GM18517 (cell line): Measurements from ENCODE around the gene RBM25.
A peak's percentile ranks its signal among the peaks of the same experiment; 100 is the strongest.
"Not testable (repeated sequence)": the region's sequence is repeated elsewhere in the genome, so short reads cannot be mapped to it uniquely, and the experiment has no call there.

Experiments used
- ATAC-seq: cut with Tn5 transposase; IDR thresholded peaks from one replicate; pipeline ENCODE4 v1.9.1; 2021; ENCODE audit warnings: mild to moderate bottlenecking, moderate library complexity; ENCODE audit not compliant: unreplicated experiment

Gene RBM25

GRCh38 chr14:73058224-73058921 is at the start of gene RBM25:
Gene RBM25, plus strand, starts transcription at chr14:73058534. Its CDS starts 13,108 bp downstream, at chr14:73071642.
- ATAC-seq, result peak; percentile 97

GRCh38 chr14:73011189-73011588 is 47.1 kb upstream of the RBM25 start:
- not testable (repeated sequence) for ATAC-seq

DNA sequence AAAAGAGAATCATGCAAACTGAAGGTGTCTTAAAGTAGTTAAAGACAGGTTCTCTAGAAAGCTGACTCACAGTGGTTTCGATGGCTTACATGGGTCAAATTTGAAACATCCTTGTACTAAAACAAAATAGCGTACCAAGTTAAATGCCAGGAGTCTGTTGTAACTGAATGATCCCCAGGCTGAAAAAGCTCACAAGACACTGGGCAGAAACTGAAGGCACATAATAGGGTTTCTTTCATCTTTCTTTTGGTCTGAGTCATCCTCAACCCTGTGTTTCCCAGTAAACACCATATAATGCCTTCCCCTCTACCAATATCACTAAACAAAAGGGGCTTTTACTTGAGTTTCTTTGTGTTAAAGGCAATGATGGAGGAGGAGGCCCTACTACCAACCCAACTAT is 44.2 kb upstream of the RBM25 start:
- ATAC-seq, result peak; percentile 82

- not testable (repeated sequence) for ATAC-seq
Observed at GRCh38 chr14:73015552-73015951, 42.8 kb upstream of the RBM25 start.

DNA sequence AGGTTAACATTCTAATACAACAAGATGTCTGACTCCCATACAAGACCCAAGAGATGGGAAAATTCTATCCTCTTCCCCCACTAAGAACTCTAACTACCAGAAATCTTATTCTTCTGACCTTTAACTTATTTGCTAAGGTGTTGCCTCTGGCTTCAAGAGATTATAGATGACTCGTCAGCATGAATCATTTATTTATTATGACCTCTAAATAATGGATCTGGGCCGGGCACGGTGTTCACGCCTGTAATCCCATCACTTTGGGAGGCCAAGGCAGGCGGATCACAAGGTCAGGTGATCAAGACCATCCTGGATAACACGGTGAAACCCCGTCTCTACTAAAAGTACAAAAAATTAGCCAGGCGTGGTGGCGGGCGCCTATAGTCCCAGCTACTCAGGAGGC is 42.3 kb upstream of the RBM25 start:
- not testable (repeated sequence) for ATAC-seq

GRCh38 chr14:73022051-73022450 is 36.3 kb upstream of the RBM25 start:
- ATAC-seq, result no peak

GRCh38 chr14:73025544-73025943 is 32.8 kb upstream of the RBM25 start:
- no peak for ATAC-seq

GRCh38 chr14:73026243-73026844 is 32.0 kb upstream of the RBM25 start:
- ATAC-seq, result no peak

- peak; percentile 97 for ATAC-seq
Observed at GRCh38 chr14:73026845-73027542, 31.3 kb upstream of the RBM25 start, which contains the start of gene ZFYVE1. Gene ZFYVE1, minus strand, starts transcription at chr14:73027106. Its CDS starts 2,598 bp downstream, at chr14:73024508.

DNA sequence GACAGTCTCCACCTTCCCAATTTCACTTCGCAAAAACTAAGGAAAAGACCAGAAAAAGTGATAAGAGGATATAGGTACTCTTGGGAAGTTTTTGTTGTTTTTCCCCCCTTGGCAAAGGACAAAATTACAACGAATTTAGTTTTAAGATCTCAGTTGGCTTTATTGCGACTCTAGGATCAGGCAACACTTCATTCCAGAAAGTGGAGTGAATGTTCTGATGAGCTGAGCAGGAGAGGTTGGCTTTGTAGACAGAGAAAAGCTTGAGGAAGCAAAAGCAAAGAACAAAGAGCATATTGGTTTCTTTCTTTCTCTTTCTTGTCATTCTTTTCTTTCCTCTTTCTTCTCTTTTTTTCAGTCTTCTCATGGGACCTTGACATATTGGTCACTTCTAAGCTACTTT is 30.8 kb upstream of the RBM25 start:
- ATAC-seq, result no peak

DNA sequence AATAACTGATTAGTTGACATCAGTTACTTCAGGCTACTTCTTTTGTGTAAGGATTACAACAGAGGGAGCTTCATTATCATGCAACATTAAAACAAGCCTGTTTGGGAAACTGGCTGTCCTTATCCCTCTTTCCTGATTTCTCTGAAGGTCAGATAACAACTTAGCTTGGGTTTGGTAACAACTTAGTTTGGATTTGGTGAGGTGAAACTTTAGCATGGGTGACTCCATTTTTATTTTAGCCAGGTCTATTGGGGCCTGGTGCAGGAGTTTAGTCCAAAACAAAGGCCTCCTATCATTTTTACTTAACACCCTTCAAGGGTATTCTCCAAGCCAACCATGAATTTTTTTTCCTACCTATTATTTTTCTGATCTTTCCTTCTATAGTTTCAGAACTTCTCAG is 30.4 kb upstream of the RBM25 start:
- ATAC-seq, result no peak

- ATAC-seq, result not testable (repeated sequence)
Observed at GRCh38 chr14:73036706-73037450, 21.5 kb upstream of the RBM25 start.

DNA sequence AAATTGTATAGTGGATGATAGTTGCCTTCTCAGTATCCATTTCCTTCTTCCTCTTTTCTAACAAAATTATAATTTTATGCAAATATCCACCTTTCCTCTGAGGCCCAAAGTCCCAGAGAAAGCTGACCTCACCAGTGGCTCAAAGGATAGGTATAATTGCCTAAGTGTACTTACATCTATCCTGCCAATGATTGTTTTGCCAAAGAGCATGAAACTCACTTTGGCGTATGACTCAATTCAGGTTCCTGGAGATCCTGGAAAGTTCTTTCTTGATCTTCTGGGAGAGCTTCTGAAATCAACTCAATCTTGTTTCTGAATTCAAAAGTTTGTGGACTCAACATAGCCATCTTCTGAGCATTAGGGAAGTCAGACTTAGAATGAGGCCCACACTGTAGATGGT is 10.5 kb upstream of the RBM25 start:
- no peak for ATAC-seq

- no peak for ATAC-seq
Observed at GRCh38 chr14:73049428-73049827, 8.9 kb upstream of the RBM25 start.

DNA sequence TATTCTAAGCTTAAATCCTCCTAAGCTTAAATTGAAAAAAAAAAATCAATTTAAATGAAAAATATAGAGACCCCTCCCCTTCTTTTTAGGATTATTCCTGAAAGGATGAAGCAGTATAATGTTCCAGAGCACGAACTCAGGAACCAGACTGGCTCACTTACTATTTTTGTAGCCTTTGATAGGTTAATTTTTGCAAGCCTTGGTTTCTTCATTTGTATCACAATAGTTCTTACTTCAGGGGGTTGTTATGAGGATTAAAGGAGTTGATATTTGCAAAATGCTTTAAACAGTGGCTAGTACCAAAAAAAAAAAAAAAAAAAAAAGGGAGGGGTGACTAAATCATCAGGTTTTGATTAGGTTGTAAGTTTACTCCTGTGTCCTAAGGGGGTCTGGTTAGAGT is 3.1 kb upstream of the RBM25 start:
- no peak for ATAC-seq

- ATAC-seq, result no peak
Observed at GRCh38 chr14:73057944-73058223, 450 bp upstream of the RBM25 start.

DNA sequence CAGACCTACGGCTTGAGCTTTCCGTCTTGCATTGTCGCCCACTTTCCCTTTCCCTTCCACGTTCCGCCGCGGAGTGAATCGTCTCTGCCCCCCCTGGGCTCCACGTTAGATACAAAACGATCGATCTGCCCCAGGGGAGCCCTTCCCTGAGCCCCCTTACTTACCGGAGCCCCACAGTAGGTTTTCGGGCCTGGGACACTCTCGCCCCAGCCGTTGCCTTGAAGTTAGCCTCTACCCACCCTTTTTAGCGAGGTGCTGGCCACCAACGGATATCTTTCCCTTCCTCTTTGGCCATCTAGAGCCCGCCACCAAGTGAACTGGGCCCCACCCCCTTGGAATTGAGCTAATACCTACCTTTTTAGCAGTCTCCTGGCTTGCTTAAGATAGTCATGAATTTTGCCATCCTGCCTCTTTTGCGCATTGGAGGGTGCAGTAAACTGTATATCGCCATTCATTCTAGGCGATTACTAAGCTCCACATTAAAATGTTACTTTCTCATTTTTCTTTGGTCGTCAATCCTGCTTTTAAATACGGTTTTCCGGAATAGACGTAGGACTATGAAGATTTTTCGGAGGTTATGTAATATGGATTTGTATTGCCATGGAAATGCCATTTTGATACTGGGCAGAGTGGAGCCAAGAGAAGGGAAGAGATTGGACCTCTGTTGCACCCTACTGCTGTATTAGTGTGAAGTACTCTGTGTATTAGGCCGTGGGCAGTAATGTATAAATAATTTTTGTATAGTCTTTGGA is 764 bp downstream of the RBM25 start:
- ATAC-seq, result no peak

DNA sequence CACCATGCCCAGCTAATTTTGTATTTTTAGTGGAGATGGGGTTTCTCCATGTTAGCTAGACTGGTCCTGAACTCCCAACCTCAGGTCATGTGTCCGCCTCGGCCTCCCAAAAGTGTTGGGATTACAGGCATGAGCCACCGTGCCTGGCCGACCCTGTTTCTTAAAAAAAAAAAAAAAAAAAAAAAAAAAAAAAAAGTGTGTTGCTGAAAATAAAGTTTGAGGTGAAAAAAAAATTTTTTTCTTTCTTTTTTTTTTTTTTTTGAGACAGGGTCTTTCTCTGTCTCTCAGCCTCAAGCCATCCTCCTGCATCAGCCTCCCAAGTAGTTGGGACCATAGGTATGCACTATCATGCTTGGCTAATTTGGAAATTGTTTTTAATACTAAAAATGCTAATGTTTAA is 11.3 kb downstream of the RBM25 start:
- no peak for ATAC-seq

GRCh38 chr14:73091044-73091443 is 32.7 kb downstream of the RBM25 start:
- no peak for ATAC-seq

- ATAC-seq, result no peak
Observed at GRCh38 chr14:73097421-73097820, 39.1 kb downstream of the RBM25 start.

DNA sequence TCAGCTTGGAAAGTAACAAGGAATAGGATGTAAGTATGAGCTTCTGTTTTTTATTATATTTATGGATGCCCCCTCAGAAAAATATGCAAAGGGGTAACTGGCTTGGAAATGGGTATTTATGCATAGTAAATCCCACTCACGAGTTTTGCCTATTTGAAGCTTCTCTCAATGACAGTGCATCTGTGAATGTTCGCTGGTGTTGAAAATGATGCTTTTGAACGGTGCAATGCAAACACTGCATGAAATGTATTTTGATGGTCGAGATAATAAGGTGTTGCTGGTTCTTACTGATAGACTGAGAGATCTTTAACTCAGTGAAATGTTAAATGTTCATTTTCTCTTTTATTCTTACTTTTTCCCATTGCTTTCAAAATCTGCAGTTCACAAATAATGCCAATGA is 42.0 kb downstream of the RBM25 start:
- no peak for ATAC-seq
